Breast epithelium (tissue), 4 donors: ENCODE measurements around the gene CLK3. TPM values are rescaled to one million over a fixed set of nuclear protein-coding genes. Genes with fewer than 3 reads are reported as not detected.
A peak's percentile ranks its signal among the peaks of the same experiment; 100 is the strongest.

Source experiments
- DNase-seq, 2 donors: peaks; one replicate each; pipeline ENCODE4 v3.0.0-alpha.2; 2019; ENCODE audit warnings: low spot score in 2 of 2
- H3K27ac ChIP-seq, 2 donors: fragments of 200-600 bp; sonication (generic) in 1 of 2; one replicate each; pipeline ENCODE4 v1.5.1; 2016 to 2019; ENCODE audit warnings: mild to moderate bottlenecking in 1 of 2
- H3K27me3 ChIP-seq, 2 donors: fragments of 200-600 bp; sonication (generic) in 1 of 2; one replicate each; pipeline versions ENCODE4 v1.5.1 to v1.6.0; 2017 to 2019; ENCODE audit warnings: control low read depth in 1 of 2, mild to moderate bottlenecking in 1 of 2
- H3K36me3 ChIP-seq: fragments of 200-600 bp; one replicate; pipeline ENCODE4 v1.5.1; 2019
- H3K4me1 ChIP-seq, 2 donors: fragments of 200-600 bp; sonication (generic); one replicate each; pipeline ENCODE4 v1.5.1; 2016 to 2019; ENCODE audit warnings: control low read depth in 1 of 2
- H3K4me3 ChIP-seq, 3 donors: fragments of 200-600 bp; sonication (generic); 1 replicate in 2 of 3; 2 replicates in 1 of 3; pipeline ENCODE4 v1.5.1; 2016 to 2019; ENCODE audit warnings: mild to moderate bottlenecking in 3 of 3, moderate library complexity in 2 of 3
- H3K9me3 ChIP-seq, 2 donors: fragments of 200-600 bp; sonication (generic) in 1 of 2; one replicate each; pipeline ENCODE4 v1.5.1; 2016 to 2019; ENCODE audit warnings: control low read depth in 1 of 2
- CTCF ChIP-seq, 3 donors: fragments of 450-650 bp; IDR thresholded peaks; one replicate each; pipeline ENCODE4 v1.5.1; 2016 to 2017; ENCODE audit warnings: antibody characterized with exemption in 3 of 3, mild to moderate bottlenecking in 3 of 3, moderate library complexity in 3 of 3
- POLR2A ChIP-seq: fragments of 450-650 bp; IDR thresholded peaks from one replicate; pipeline ENCODE4 v1.6.1; 2016; ENCODE audit warnings: antibody characterized with exemption, mild to moderate bottlenecking, moderate library complexity
- POLR2AphosphoS5 ChIP-seq, 3 donors: sonication (generic); formaldehyde crosslinking; IDR thresholded peaks; one replicate each; pipeline ENCODE4 v1.6.1; 2017; ENCODE audit warnings: antibody characterized with exemption in 3 of 3
- intact Hi-C: fragments of 100-400 bp; cut with DNase I; formaldehyde crosslinking; loops from one replicate; pipeline ENCODE4 v1.15.1; 2023; ENCODE audit warnings: low total_unique reads
- total RNA-seq, 3 donors: library from RNA; depleted of rRNA; stranded (reverse); fragments of >200 nt; gene quantifications; one replicate each; pipeline ENCODE4 v1.1.0, GENCODE V29; 2016

The CLK3 gene
- total RNA-seq: 100 to 1,000 TPM in 2 of 3 donors, 10 to 100 TPM in 1; 99.2 to 110 (median 101) TPM

- Histone ChIP-seq H3K9me3 (no peaks in the 10 kb centered on the region), H3K36me3 (no peaks in the 10 kb centered on the region), H3K4me3 (peak within 1 kb of the TSS; percentile 90 to 99 (median 98)), H3K27me3 (no peaks in the 10 kb centered on the region), H3K4me1 (peaks cover 0 to 29% of the 10 kb centered on the region in 2 donors), H3K27ac (peak within 1 kb of the TSS; percentile 99)
- TF ChIP-seq CTCF (IDR thresholded peaks at IDR 0.05) (no peak), POLR2A (peak; percentile 65), POLR2AphosphoS5 (IDR thresholded peaks at IDR 0.05) (peak; percentile 59 to 94 (median 83))
- intact Hi-C loops: loop anchor here (10.0 kb wide), 1 partner anchor 71 kb away; the partner anchor contains the start of gene ARID3B
- DNase-seq: peak; percentile 93 to 95
Observed at GRCh38 chr15:74615508-74616365, at the start of gene CLK3. Gene CLK3, plus strand, starts transcription at chr15:74615836. Its CDS starts 3,361 bp downstream, at chr15:74619197.

GRCh38 chr15:74568594-74568993 is 47.0 kb upstream of the CLK3 start:
- no peaks in the 10 kb centered on the region for H3K9me3 ChIP-seq
- H3K27me3 ChIP-seq: no peaks in the 10 kb centered on the region
- no peak overlapping the region for H3K4me3 ChIP-seq
- no peak overlapping the region for H3K27ac ChIP-seq
- no peaks in the 10 kb centered on the region for H3K4me1 ChIP-seq
- no peak for TF ChIP-seq POLR2AphosphoS5 (IDR thresholded peaks at IDR 0.05)
- TF ChIP-seq CTCF (IDR thresholded peaks at IDR 0.05): no peak
- no peak for TF ChIP-seq POLR2A
- intact Hi-C loops: no loop called here
- no peaks in the 10 kb centered on the region for H3K36me3 ChIP-seq
- DNase-seq: no peak

- Histone ChIP-seq H3K36me3 (no peaks in the 10 kb centered on the region), H3K9me3 (no peaks in the 10 kb centered on the region), H3K27me3 (no peaks in the 10 kb centered on the region), H3K4me3 (no peak overlapping the region), H3K27ac (no peak overlapping the region), H3K4me1 (no peaks in the 10 kb centered on the region)
- no peak for DNase-seq
- intact Hi-C loops: no loop called here
- no peak for TF ChIP-seq CTCF (IDR thresholded peaks at IDR 0.05)
- no peak for TF ChIP-seq POLR2A
- TF ChIP-seq POLR2AphosphoS5 (IDR thresholded peaks at IDR 0.05): no peak
Observed at GRCh38 chr15:74569731-74570070, 45.9 kb upstream of the CLK3 start.

- H3K9me3 ChIP-seq: no peaks in the 10 kb centered on the region
- intact Hi-C loops: no loop called here
- H3K36me3 ChIP-seq: no peaks in the 10 kb centered on the region
- no peaks in the 10 kb centered on the region for H3K27me3 ChIP-seq
- no peak for DNase-seq
- no peaks in the 10 kb centered on the region for H3K4me1 ChIP-seq
- TF ChIP-seq POLR2AphosphoS5 (IDR thresholded peaks at IDR 0.05) (no peak), CTCF (IDR thresholded peaks at IDR 0.05) (no peak), POLR2A (no peak)
- no peak overlapping the region for H3K4me3 ChIP-seq
- H3K27ac ChIP-seq: no peak overlapping the region
Observed at GRCh38 chr15:74571191-74571590, 44.4 kb upstream of the CLK3 start.

GRCh38 chr15:74573987-74574386 is 41.6 kb upstream of the CLK3 start:
- no peak overlapping the region for H3K4me3 ChIP-seq
- no peaks in the 10 kb centered on the region for H3K36me3 ChIP-seq
- DNase-seq: no peak
- no peaks in the 10 kb centered on the region for H3K9me3 ChIP-seq
- no peak overlapping the region for H3K27ac ChIP-seq
- TF ChIP-seq POLR2A: no peak
- no peak for TF ChIP-seq POLR2AphosphoS5 (IDR thresholded peaks at IDR 0.05)
- no peak for TF ChIP-seq CTCF (IDR thresholded peaks at IDR 0.05)
- no peaks in the 10 kb centered on the region for H3K27me3 ChIP-seq
- intact Hi-C loops: no loop called here
- H3K4me1 ChIP-seq: no peaks in the 10 kb centered on the region
